H1 (cell line): ENCODE results near the gene OLFM3. TPM values are rescaled to one million over a fixed set of nuclear protein-coding genes. Genes with fewer than 3 reads are reported as not detected.

Experiments
- CTCF ChIA-PET: fragments of 300-600 bp; sonication (Branson Sonifier 250); formaldehyde crosslinking; loops from one replicate; lab custom pipeline; 2021; ENCODE audit not compliant: partially characterized antibody; lab: Charles Lee
- POLR2A ChIA-PET: fragments of 300-600 bp; sonication (Branson Sonifier 250); formaldehyde crosslinking; loops from one replicate; lab custom pipeline; 2021; ENCODE audit warnings: inconsistent platforms; ENCODE audit not compliant: partially characterized antibody; lab: Charles Lee
- DNase-seq, 2 experiments: peaks; one replicate each; pipeline versions ENCODE4 v3.0.0 to v3.0.0-alpha.2; 2010 to 2022; ENCODE audit warnings: low spot score in 2 of 2, low read depth in 1 of 2, mixed read lengths in 1 of 2
- FAIRE-seq: peaks from 2 replicates; lab custom pipeline; 2011; peaks lifted over from hg19 to GRCh38; lab: Jason Lieb, UNC
- H2AFZ ChIP-seq: 2 replicates; pipeline ENCODE4 v1.8.1; 2012; ENCODE audit warnings: low read length, inconsistent platforms
- H2AK5ac ChIP-seq: 2 replicates; pipeline ENCODE4 v1.6.1; 2013; ENCODE audit warnings: low read depth, low read length
- H2BK120ac ChIP-seq: replicated peaks from 2 replicates; pipeline ENCODE3; 2013; ENCODE audit warnings: low read depth, low read length, inconsistent platforms
- H2BK12ac ChIP-seq: 2 replicates; pipeline ENCODE4 v1.6.1; 2013; ENCODE audit warnings: low read depth, low read length
- H2BK15ac ChIP-seq: 2 replicates; pipeline ENCODE4 v1.6.1; 2013; ENCODE audit warnings: low read length
- H2BK20ac ChIP-seq: 2 replicates; pipeline ENCODE4 v1.6.1; 2013; ENCODE audit warnings: low read length
- H2BK5ac ChIP-seq: 2 replicates; pipeline ENCODE4 v1.6.1; 2013; ENCODE audit warnings: low read depth, low read length
- H3K14ac ChIP-seq: 2 replicates; pipeline ENCODE4 v1.6.1; 2013; ENCODE audit warnings: inconsistent platforms; ENCODE audit not compliant: insufficient read length
- H3K18ac ChIP-seq: 2 replicates; pipeline ENCODE4 v1.6.1; 2013; ENCODE audit warnings: low read length; ENCODE audit errors: extremely low read depth
- H3K23ac ChIP-seq: 2 replicates; pipeline ENCODE4 v1.6.1; 2013; ENCODE audit warnings: inconsistent platforms; ENCODE audit not compliant: insufficient read length
- H3K23me2 ChIP-seq: 2 replicates; pipeline ENCODE4 v1.6.1; 2013; ENCODE audit warnings: low read depth, low read length
- H3K27ac ChIP-seq: 2 replicates; pipeline ENCODE4 v1.6.1; 2011; ENCODE audit warnings: low read depth, low read length, inconsistent platforms
- H3K27me3 ChIP-seq, 4 experiments: replicated peaks in 1 of 4; 1 replicate in 1 of 4; 2 replicates in 3 of 4; pipeline versions ENCODE4 v1.6.1 to v1.8.1; 2011 to 2013; ENCODE audit warnings: low read length in 3 of 4, mild to moderate bottlenecking in 3 of 4, inconsistent platforms in 2 of 4, mixed read lengths in 2 of 4, moderate library complexity in 1 of 4; ENCODE audit not compliant: control insufficient read depth in 3 of 4, insufficient read depth in 3 of 4; ENCODE audit errors: extremely low read depth in 1 of 4
- H3K36me3 ChIP-seq, 4 experiments: 2 replicates each; pipeline versions ENCODE4 v1.6.1 to v1.8.1; 2011 to 2013; ENCODE audit warnings: mild to moderate bottlenecking in 4 of 4, low read length in 3 of 4, moderate library complexity in 2 of 4, control low read depth in 1 of 4, inconsistent platforms in 1 of 4; ENCODE audit not compliant: insufficient read depth in 4 of 4, control insufficient read depth in 2 of 4
- H3K4ac ChIP-seq: replicated peaks from 2 replicates; pipeline ENCODE3; 2013; ENCODE audit warnings: low read length, low read depth, mixed read lengths, inconsistent platforms; ENCODE audit not compliant: insufficient read length
- H3K4me1 ChIP-seq, 4 experiments: replicated peaks in 1 of 4; 1 replicate in 1 of 4; 2 replicates in 3 of 4; pipeline versions ENCODE4 v1.6.1 to v1.8.1; 2011 to 2013; ENCODE audit warnings: low read length in 3 of 4, inconsistent platforms in 2 of 4, mixed read lengths in 1 of 4; ENCODE audit not compliant: insufficient read depth in 4 of 4, control insufficient read depth in 3 of 4
- H3K4me2 ChIP-seq, 2 experiments: 2 replicates each; pipeline versions ENCODE4 v1.6.1 to v1.8.1; 2011 to 2013; ENCODE audit warnings: low read depth in 2 of 2, low read length in 2 of 2, control low read depth in 1 of 2, inconsistent platforms in 1 of 2, mild to moderate bottlenecking in 1 of 2; ENCODE audit not compliant: insufficient read depth in 1 of 2
- H3K4me3 ChIP-seq, 4 experiments: fragments of 200-600, 300-600 bp in 1 of 4; sonication (generic), shearing (Covaris generic), sonication (Bioruptor Twin) in 1 of 4; 2 replicates each; pipeline versions ENCODE4 v1.5.1 to v1.8.1; 2011 to 2016; ENCODE audit warnings: low read length in 4 of 4, low read depth in 3 of 4, control low read depth in 2 of 4, inconsistent platforms in 2 of 4, mild to moderate bottlenecking in 2 of 4, mixed read lengths in 1 of 4, moderate library complexity in 1 of 4; ENCODE audit not compliant: insufficient read depth in 2 of 4; ENCODE audit errors: extremely low read depth in 1 of 4
- H3K56ac ChIP-seq: replicated peaks from 2 replicates; pipeline ENCODE3; 2013; ENCODE audit warnings: low read depth, mild to moderate bottlenecking, mixed read lengths, low read length, inconsistent platforms; ENCODE audit not compliant: insufficient read length
- H3K79me1 ChIP-seq: 2 replicates; pipeline ENCODE4 v1.6.1; 2013; ENCODE audit warnings: low read depth, low read length, control low read depth
- H3K79me2 ChIP-seq, 2 experiments: 2 replicates each; pipeline versions ENCODE4 v1.6.1 to v1.8.1; 2012 to 2013; ENCODE audit warnings: low read length in 2 of 2, mild to moderate bottlenecking in 2 of 2, inconsistent platforms in 1 of 2; ENCODE audit not compliant: insufficient read depth in 2 of 2, control insufficient read depth in 1 of 2
- H3K9ac ChIP-seq, 4 experiments: replicated peaks in 1 of 4; 1 replicate in 1 of 4; 2 replicates in 3 of 4; pipeline versions ENCODE4 v1.6.1 to v1.8.1; 2011 to 2013; ENCODE audit warnings: low read depth in 3 of 4, low read length in 3 of 4, control low read depth in 2 of 4, mild to moderate bottlenecking in 2 of 4, moderate library complexity in 2 of 4, inconsistent platforms in 1 of 4; ENCODE audit errors: extremely low read depth in 1 of 4
- H3K9me3 ChIP-seq, 2 experiments: 2 replicates each; pipeline versions ENCODE4 v1.6.1 to v1.8.1; 2012 to 2013; ENCODE audit warnings: mild to moderate bottlenecking in 2 of 2, moderate library complexity in 2 of 2, control low read depth in 1 of 2, inconsistent platforms in 1 of 2, low read depth in 1 of 2, low read length in 1 of 2, mixed read lengths in 1 of 2; ENCODE audit not compliant: insufficient read depth in 2 of 2
- H4K20me1 ChIP-seq, 2 experiments: replicated peaks in 1 of 2; 2 replicates each; pipeline versions ENCODE3 to v1.8.1; 2011 to 2013; ENCODE audit warnings: inconsistent platforms in 2 of 2, low read length in 2 of 2, mild to moderate bottlenecking in 1 of 2; ENCODE audit not compliant: insufficient read depth in 2 of 2, control insufficient read depth in 1 of 2
- H4K5ac ChIP-seq: 2 replicates; pipeline ENCODE4 v1.6.1; 2013; ENCODE audit warnings: low read length, low read depth, mixed read lengths, inconsistent platforms; ENCODE audit not compliant: insufficient read length
- H4K8ac ChIP-seq: 2 replicates; pipeline ENCODE4 v1.8.0; 2013; ENCODE audit warnings: mild to moderate bottlenecking, moderate library complexity, low read length, inconsistent platforms; ENCODE audit not compliant: insufficient read depth; ENCODE audit errors: extremely low read depth
- H4K91ac ChIP-seq: replicated peaks from 2 replicates; pipeline ENCODE3; 2013; ENCODE audit warnings: low read length, mixed read lengths, inconsistent platforms; ENCODE audit not compliant: insufficient read length
- BCL11A ChIP-seq, 2 experiments: IDR thresholded peaks; one replicate each; pipeline ENCODE4 v1.6.1; 2011; ENCODE audit warnings: low read depth in 2 of 2, low read length in 2 of 2, mild to moderate bottlenecking in 2 of 2
- CBX5 ChIP-seq: fragments of 300-800, 300-1000 bp; sonication (generic); IDR thresholded peaks from 2 replicates; pipeline ENCODE4 v1.7.1; 2016; ENCODE audit warnings: antibody characterized with exemption, low read length, low read depth
- EP300 ChIP-seq, 2 experiments: IDR thresholded peaks; 1 replicate in 1 of 2; 2 replicates in 1 of 2; pipeline ENCODE4 v1.6.1; 2011 to 2012; ENCODE audit warnings: low read depth in 2 of 2, low read length in 2 of 2, mild to moderate bottlenecking in 2 of 2, borderline replicate concordance in 1 of 2, inconsistent platforms in 1 of 2, moderate library complexity in 1 of 2
- HDAC6 ChIP-seq: IDR thresholded peaks from one replicate; pipeline ENCODE4 v1.7.1; 2012; ENCODE audit warnings: low read depth, mild to moderate bottlenecking, inconsistent platforms, low read length, moderate library complexity
- NRF1 ChIP-seq: IDR thresholded peaks from 2 replicates; pipeline ENCODE4 v1.6.1; 2011; ENCODE audit warnings: mild to moderate bottlenecking, low read depth, low read length, improper control_type of control experiment
- PHF8 ChIP-seq: fragments of 200-600 bp; sonication (generic); conservative IDR thresholded peaks from 2 replicates; pipeline ENCODE4 v1.7.1; 2012; ENCODE audit warnings: low read depth, mild to moderate bottlenecking, inconsistent platforms, low read length, moderate library complexity
- POLR2AphosphoS5 ChIP-seq: IDR thresholded peaks from 2 replicates; pipeline ENCODE4 v1.6.1; 2011; ENCODE audit warnings: low read depth, low read length
- SAP30 ChIP-seq: fragments of 300-600 bp; sonication (generic); IDR thresholded peaks from 2 replicates; pipeline ENCODE4 v1.7.1; 2012; ENCODE audit warnings: low read length, moderate library complexity, mild to moderate bottlenecking, inconsistent platforms; ENCODE audit not compliant: insufficient read depth, insufficient replicate concordance
- SIN3A ChIP-seq, 2 experiments: IDR thresholded peaks in 1 of 2; conservative IDR thresholded peaks in 1 of 2; 2 replicates each; pipeline ENCODE4 v1.6.1; 2011 to 2012; ENCODE audit warnings: low read length in 2 of 2, improper control_type of control experiment in 1 of 2, low read depth in 1 of 2, mild to moderate bottlenecking in 1 of 2
- TAF1 ChIP-seq: IDR thresholded peaks from 2 replicates; pipeline ENCODE4 v1.6.1; 2011; ENCODE audit warnings: mild to moderate bottlenecking, low read depth, low read length
- USF2 ChIP-seq: IDR thresholded peaks from 2 replicates; pipeline ENCODE4 v1.6.1; 2011; ENCODE audit warnings: low read length, improper control_type of control experiment
- YY1 ChIP-seq: IDR thresholded peaks from 2 replicates; pipeline ENCODE4 v1.6.1; 2011; ENCODE audit warnings: low read depth, mild to moderate bottlenecking, low read length
- WGBS, 2 experiments: shearing (Covaris generic) in 1 of 2; methylation state at CpG; one replicate each; pipeline versions ENCODE4 v1.1.6 to v1.1.7; 2013 to 2015; ENCODE audit warnings: low lambda C conversion rate in 2 of 2, mixed read lengths in 2 of 2, inconsistent platforms in 1 of 2, low coverage in 1 of 2, missing lambda C conversion rate in 1 of 2; ENCODE audit not compliant: insufficient replicate concordance in 2 of 2, insufficient coverage in 1 of 2, insufficient read length in 1 of 2; ENCODE audit errors: extremely low coverage in 1 of 2, missing lambda C conversion rate in 1 of 2; 5-methylcytosine and 5-hydroxymethylcytosine counted together
- polyA plus RNA-seq, 7 experiments: library from polyadenylated mRNA; depleted of rRNA in 3 of 7; stranded (reverse) in 5 of 7; unstranded in 2 of 7; fragments of >200 nt in 5 of 7; fragments of 200-250 nt in 2 of 7; gene quantifications; 1 replicate in 5 of 7; 2 replicates in 1 of 7; 4 replicates in 1 of 7; pipeline versions ENCODE4 v1.2.1 to v1.2.3, GENCODE V29; 2011 to 2013; ENCODE audit warnings: missing spikeins in 2 of 7, mixed read lengths in 2 of 7
- total RNA-seq: library from RNA; stranded (reverse); fragmentation: NEBNext Ultra II Directional; extraction: Animal tissue kit (Norgen Biotek cat#: 25700); gene quantifications from 2 replicates; pipeline ENCODE4 v1.2.1, GENCODE V29; 2021
- TF ChIP-seq, protein P1 (sequence below): IDR thresholded peaks from 2 replicates; pipeline ENCODE4 v1.6.1; 2012; ENCODE audit warnings: inconsistent platforms

The OLFM3 gene
- total and polyA plus RNA-seq, 2 of the 8 experiments (the other 6 are each of a cell fraction or from before 2014, with no cell fraction given): 0.30 to 0.32 TPM

GRCh38 chr1:101798417-101798816 lies 198.3 kb downstream of the OLFM3 start:
- H3K56ac ChIP-seq: no peak overlapping the region
- CTCF ChIA-PET: no interaction called here
- H4K5ac ChIP-seq: no peak overlapping the region
- no peaks in the 10 kb centered on the region for H3K4me1 ChIP-seq
- no peak overlapping the region for H3K4me2 ChIP-seq
- no peaks in the 10 kb centered on the region for H4K20me1 ChIP-seq
- no peak overlapping the region for H4K8ac ChIP-seq
- no peak overlapping the region for H3K4me3 ChIP-seq
- H2BK12ac ChIP-seq: no peak overlapping the region
- H3K36me3 ChIP-seq: no peaks in the 10 kb centered on the region; a peak in 1 of 8 replicates
- no peaks in the 10 kb centered on the region for H3K79me2 ChIP-seq
- no peaks in the 10 kb centered on the region for H3K9me3 ChIP-seq
- H2AFZ ChIP-seq: no peak overlapping the region
- no peaks in the 10 kb centered on the region for H3K79me1 ChIP-seq
- no peak overlapping the region for H2BK5ac ChIP-seq
- H3K4ac ChIP-seq: no peak overlapping the region
- no peaks in the 10 kb centered on the region for H3K23me2 ChIP-seq
- POLR2A ChIA-PET: no interaction called here
- H3K14ac ChIP-seq: no peak overlapping the region
- DNase-seq: no peak
- H3K18ac ChIP-seq: no peak overlapping the region
- H4K91ac ChIP-seq: no peak overlapping the region
- H2AK5ac ChIP-seq: no peak overlapping the region
- H3K23ac ChIP-seq: no peak overlapping the region
- no peak overlapping the region for H2BK20ac ChIP-seq
- 100% methylated on average over 2 of the region's 2 CpGs; no CpG with 5 or more reads in 1 of the 2 experiments for WGBS, 2 experiments
- FAIRE-seq: no peak
- no peak overlapping the region for H2BK120ac ChIP-seq
- H3K9ac ChIP-seq: no peak overlapping the region
- no peak overlapping the region for H3K27ac ChIP-seq
- no peak overlapping the region for H2BK15ac ChIP-seq
- H3K27me3 ChIP-seq: no peaks in the 10 kb centered on the region
- TF ChIP-seq SAP30 (no peak), EP300 (IDR thresholded peaks at IDR 0.05; ENCODE audit: borderline replicate concordance in 1 of 2, low read depth in 2 of 2, low read length in 2 of 2) (no peak), SIN3A (conservative IDR thresholded peaks at IDR 0.05 in 1 of 2, IDR thresholded peaks at IDR 0.05 in 1 of 2; ENCODE audit: low read depth in 1 of 2, low read length in 2 of 2) (no peak), CBX5 (no peak), YY1 (no peak), USF2 (no peak), TAF1 (no peak), HDAC6 (no peak), BCL11A (IDR thresholded peaks at IDR 0.05; ENCODE audit: low read depth in 2 of 2, low read length in 2 of 2) (no peak), NRF1 (no peak), POLR2AphosphoS5 (no peak), PHF8 (no peak)
- TF ChIP-seq, protein P1, sequence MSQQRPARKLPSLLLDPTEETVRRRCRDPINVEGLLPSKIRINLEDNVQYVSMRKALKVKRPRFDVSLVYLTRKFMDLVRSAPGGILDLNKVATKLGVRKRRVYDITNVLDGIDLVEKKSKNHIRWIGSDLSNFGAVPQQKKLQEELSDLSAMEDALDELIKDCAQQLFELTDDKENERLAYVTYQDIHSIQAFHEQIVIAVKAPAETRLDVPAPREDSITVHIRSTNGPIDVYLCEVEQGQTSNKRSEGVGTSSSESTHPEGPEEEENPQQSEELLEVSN: no peak
